ENCODE results near the gene FLRT3. TPM values are rescaled to one million over a fixed set of nuclear protein-coding genes. Genes with fewer than 3 reads are reported as not detected.

FLRT3 gene
- total RNA-seq, 1 experiment from 2014 or later: 1.5 TPM

- H2AFZ ChIP-seq (ENCODE audit: low read depth, low read length, poor library complexity, severe bottlenecking): no peak overlapping the region
- ChIA-PET POLR2A (no interaction called here), CTCF (no interaction called here), RAD21 (ENCODE audit: low non-redundant PET in 1 of 2, low total read pairs in 2 of 2, uncharacterized antibody in 2 of 2, unreplicated experiment in 2 of 2) (no interaction called here)
- no peaks in the 10 kb centered on the region for H3K36me3 ChIP-seq (ENCODE audit: control insufficient read depth in 1 of 2, insufficient read depth in 2 of 2, low read length in 2 of 2)
- H3K27me3 ChIP-seq (ENCODE audit: insufficient read depth, low read length): no peaks in the 10 kb centered on the region
- H3K4me3 ChIP-seq (replicated peaks in 1 of 2; ENCODE audit: low read depth in 1 of 2, low read length in 2 of 2): no peak overlapping the region
- BruUV-seq (replicated peaks): no TSS peak
- H3K9me3 ChIP-seq (ENCODE audit: control insufficient read depth in 1 of 2, insufficient read depth in 1 of 2, low read depth in 1 of 2, low read length in 2 of 2): no peaks in the 10 kb centered on the region
- H3K9me2 ChIP-seq (ENCODE audit: insufficient read depth): no peaks in the 10 kb centered on the region
- DNase-seq (ENCODE audit: low read depth, low spot score) (peak; percentile 72), ATAC-seq (peak; percentile 86)
- no peak overlapping the region for H3K27ac ChIP-seq (ENCODE audit: low read depth, low read length)
- no peak overlapping the region for H3K9ac ChIP-seq (ENCODE audit: low read length)
- no peaks in the 10 kb centered on the region for H4K20me1 ChIP-seq (ENCODE audit: insufficient read depth)
- intact Hi-C loops (cut with micrococcal nuclease): no loop called here
- H3K79me2 ChIP-seq (ENCODE audit: insufficient read depth, low read length): no peaks in the 10 kb centered on the region
- peak overlapping the region; percentile 30 for H3K4me2 ChIP-seq (ENCODE audit: low read length)
- H3K4me1 ChIP-seq (ENCODE audit: control insufficient read depth in 1 of 2, insufficient read depth in 2 of 2, low read length in 2 of 2): peaks cover 0 to 14% of the 10 kb centered on the region in 2 experiments; a peak in 1 of 4 replicates
- TF ChIP-seq SRF (IDR thresholded peaks at IDR 0.05; ENCODE audit: low read depth) (no peak), CEBPB (IDR thresholded peaks at IDR 0.05; ENCODE audit: low read depth) (peak; percentile 31; the same call in 1 of the 2 replicates), ZNF274 (IDR thresholded peaks at IDR 0.05; ENCODE audit: low read depth, low read length) (no peak), TCF7L2 (IDR thresholded peaks at IDR 0.05; ENCODE audit: borderline replicate concordance, extremely low read depth, insufficient read depth, insufficient read length) (no peak), MAX (IDR thresholded peaks at IDR 0.05) (no peak), POLR2AphosphoS5 (IDR thresholded peaks at IDR 0.05; ENCODE audit: low read depth, low read length) (no peak), SIN3A (IDR thresholded peaks at IDR 0.05; ENCODE audit: low read depth) (no peak), CTCF (IDR thresholded peaks at IDR 0.05 in 2 of 3, conservative IDR thresholded peaks at IDR 0.05 in 1 of 3; ENCODE audit: borderline replicate concordance in 1 of 3, insufficient read depth in 1 of 3, low read depth in 2 of 3, low read length in 2 of 3) (no peak), REST (IDR thresholded peaks at IDR 0.05; ENCODE audit: low read depth) (no peak), SP1 (IDR thresholded peaks at IDR 0.05; ENCODE audit: low read depth) (peak; percentile 43; the same call in 1 of the 2 replicates), FOSL1 (IDR thresholded peaks at IDR 0.05; ENCODE audit: low read depth) (peak; percentile 76), ZBTB33 (IDR thresholded peaks at IDR 0.05; ENCODE audit: extremely low read depth, insufficient replicate concordance, low read length) (no peak), POLR2A (IDR thresholded peaks at IDR 0.05; ENCODE audit: borderline replicate concordance, extremely low read depth, insufficient read depth, insufficient read length) (no peak), EZH2phosphoT487 (IDR thresholded peaks at IDR 0.05; ENCODE audit: borderline replicate concordance) (no peak), YY1 (IDR thresholded peaks at IDR 0.05; ENCODE audit: extremely low read depth, insufficient replicate concordance, low read depth, low read length) (no peak), ZFX (IDR thresholded peaks at IDR 0.05) (no peak), EZH2 (IDR thresholded peaks at IDR 0.05) (no peak), CBX3 (IDR thresholded peaks at IDR 0.05; ENCODE audit: low read depth) (no peak), EGR1 (IDR thresholded peaks at IDR 0.05; ENCODE audit: low read depth) (no peak)
Measured at GRCh38 chr20:14288341-14289330, 48.8 kb downstream of the FLRT3 start.
